Activated naive CD8-positive, alpha-beta T cell treated with anti-CD3 and anti-CD28 coated beads for 36 hours (primary cell): ENCODE results near the gene UHRF2. TPM values are rescaled to one million over a fixed set of nuclear protein-coding genes. Genes with fewer than 3 reads are reported as not detected.
"Not testable (repeated sequence)": the region's sequence is repeated elsewhere in the genome, so short reads cannot be mapped to it uniquely, and the experiment has no call there.

Source experiments
- DNase-seq: peaks from one replicate; pipeline ENCODE4 v3.0.0; 2021
- H3K27ac Mint-ChIP-seq: one replicate; pipeline ENCODE4 v1.8.0; 2022; ENCODE audit warnings: mild to moderate bottlenecking, moderate library complexity, mixed read lengths
- H3K27me3 Mint-ChIP-seq: one replicate; pipeline ENCODE4 v1.8.0; 2022; ENCODE audit warnings: mild to moderate bottlenecking, mixed read lengths
- H3K36me3 Mint-ChIP-seq: one replicate; pipeline ENCODE4 v1.8.0; 2021; ENCODE audit warnings: mild to moderate bottlenecking, mixed read lengths
- H3K4me1 Mint-ChIP-seq: one replicate; pipeline ENCODE4 v1.8.0; 2021; ENCODE audit warnings: mixed read lengths
- H3K4me3 Mint-ChIP-seq: one replicate; pipeline ENCODE4 v1.8.0; 2022; ENCODE audit warnings: mild to moderate bottlenecking, moderate library complexity, mixed read lengths
- H3K9me3 Mint-ChIP-seq: one replicate; pipeline ENCODE4 v1.8.0; 2022; ENCODE audit warnings: mixed read lengths
- total RNA-seq, 2 experiments: library from RNA; stranded (reverse); gene quantifications; one replicate each; pipeline ENCODE4 v1.2.3, GENCODE V29; 2021

Gene UHRF2
- total RNA-seq = 10 to 100 TPM; 42.3 to 44.3 TPM

- Mint-ChIP-seq H3K4me3 (peak within 1 kb of the TSS; percentile 90), H3K9me3 (peaks cover 2% of the 10 kb centered on the region), H3K4me1 (peaks cover 27% of the 10 kb centered on the region), H3K27me3 (peaks cover 6% of the 10 kb centered on the region), H3K27ac (peak within 1 kb of the TSS; percentile 94), H3K36me3 (peaks cover 28% of the 10 kb centered on the region)
- peak; percentile 98 for DNase-seq
Observed at GRCh38 chr9:6412487-6413364, at the start of gene UHRF2. Gene UHRF2, plus strand, starts transcription at chr9:6413199. Its CDS starts 292 bp downstream, at chr9:6413491.

- peaks cover 1% of the 10 kb centered on the region for H3K36me3 Mint-ChIP-seq
- DNase-seq = no peak
- no peak overlapping the region for H3K27ac Mint-ChIP-seq
- H3K27me3 Mint-ChIP-seq = no peaks in the 10 kb centered on the region
- H3K4me1 Mint-ChIP-seq = no peaks in the 10 kb centered on the region
- H3K4me3 Mint-ChIP-seq = no peak overlapping the region
- H3K9me3 Mint-ChIP-seq = peaks cover 8% of the 10 kb centered on the region
Observed at GRCh38 chr9:6367128-6367890, 45.7 kb upstream of the UHRF2 start.

GRCh38 chr9:6368831-6369230 lies 44.2 kb upstream of the UHRF2 start:
- no peak for DNase-seq
- Mint-ChIP-seq H3K4me1 (no peaks in the 10 kb centered on the region), H3K9me3 (peaks cover 9% of the 10 kb centered on the region), H3K27ac (no peak overlapping the region), H3K36me3 (peaks cover 1% of the 10 kb centered on the region), H3K27me3 (no peaks in the 10 kb centered on the region), H3K4me3 (no peak overlapping the region)

GRCh38 chr9:6381477-6382012 lies 31.5 kb upstream of the UHRF2 start:
- not testable (repeated sequence) for H3K27ac Mint-ChIP-seq, H3K36me3 Mint-ChIP-seq, H3K4me3 Mint-ChIP-seq, H3K4me1 Mint-ChIP-seq, DNase-seq, H3K27me3 Mint-ChIP-seq, H3K9me3 Mint-ChIP-seq

- Mint-ChIP-seq H3K27ac (no peak overlapping the region), H3K4me3 (no peak overlapping the region), H3K4me1 (no peaks in the 10 kb centered on the region), H3K36me3 (no peaks in the 10 kb centered on the region), H3K9me3 (no peaks in the 10 kb centered on the region), H3K27me3 (no peaks in the 10 kb centered on the region)
- no peak for DNase-seq
Observed at GRCh38 chr9:6382681-6383080, 30.3 kb upstream of the UHRF2 start.

- no peak for DNase-seq
- Mint-ChIP-seq H3K4me3 (no peak overlapping the region), H3K9me3 (no peaks in the 10 kb centered on the region), H3K36me3 (no peaks in the 10 kb centered on the region), H3K27me3 (no peaks in the 10 kb centered on the region), H3K4me1 (no peaks in the 10 kb centered on the region), H3K27ac (no peak overlapping the region)
Observed at GRCh38 chr9:6383551-6384225, 29.3 kb upstream of the UHRF2 start.

GRCh38 chr9:6384732-6385131 lies 28.3 kb upstream of the UHRF2 start:
- H3K4me3 Mint-ChIP-seq = no peak overlapping the region
- H3K27ac Mint-ChIP-seq = no peak overlapping the region
- no peaks in the 10 kb centered on the region for H3K36me3 Mint-ChIP-seq
- no peak for DNase-seq
- H3K9me3 Mint-ChIP-seq = no peaks in the 10 kb centered on the region
- H3K4me1 Mint-ChIP-seq = no peaks in the 10 kb centered on the region
- no peaks in the 10 kb centered on the region for H3K27me3 Mint-ChIP-seq

- Mint-ChIP-seq H3K4me3 (no peak overlapping the region), H3K4me1 (no peaks in the 10 kb centered on the region), H3K36me3 (no peaks in the 10 kb centered on the region), H3K27me3 (no peaks in the 10 kb centered on the region), H3K27ac (no peak overlapping the region), H3K9me3 (no peaks in the 10 kb centered on the region)
- DNase-seq = no peak
Observed at GRCh38 chr9:6399071-6399470, 13.9 kb upstream of the UHRF2 start.

- Mint-ChIP-seq H3K27me3 (peaks cover 6% of the 10 kb centered on the region), H3K36me3 (no peaks in the 10 kb centered on the region), H3K4me1 (no peaks in the 10 kb centered on the region), H3K4me3 (no peak overlapping the region), H3K27ac (no peak overlapping the region), H3K9me3 (no peaks in the 10 kb centered on the region)
- no peak for DNase-seq
Observed at GRCh38 chr9:6405371-6405770, 7.6 kb upstream of the UHRF2 start.

- H3K27ac Mint-ChIP-seq = no peak overlapping the region
- no peak overlapping the region for H3K4me3 Mint-ChIP-seq
- peaks cover 2% of the 10 kb centered on the region for H3K9me3 Mint-ChIP-seq
- H3K27me3 Mint-ChIP-seq = peaks cover 6% of the 10 kb centered on the region
- peaks cover 4% of the 10 kb centered on the region for H3K4me1 Mint-ChIP-seq
- DNase-seq = no peak
- H3K36me3 Mint-ChIP-seq = no peaks in the 10 kb centered on the region
Observed at GRCh38 chr9:6407778-6408177, 5.2 kb upstream of the UHRF2 start.

GRCh38 chr9:6408320-6408719 lies 4.7 kb upstream of the UHRF2 start:
- Mint-ChIP-seq H3K9me3 (peaks cover 2% of the 10 kb centered on the region), H3K4me1 (peaks cover 4% of the 10 kb centered on the region), H3K27ac (no peak overlapping the region), H3K36me3 (no peaks in the 10 kb centered on the region), H3K27me3 (peaks cover 6% of the 10 kb centered on the region), H3K4me3 (no peak overlapping the region)
- no peak for DNase-seq

GRCh38 chr9:6409811-6410210 lies 3.2 kb upstream of the UHRF2 start:
- Mint-ChIP-seq H3K9me3 (peaks cover 2% of the 10 kb centered on the region), H3K27me3 (peaks cover 6% of the 10 kb centered on the region), H3K4me1 (peaks cover 5% of the 10 kb centered on the region), H3K27ac (no peak overlapping the region), H3K36me3 (peaks cover 7% of the 10 kb centered on the region), H3K4me3 (no peak overlapping the region)
- DNase-seq = no peak

GRCh38 chr9:6410633-6411032 lies 2.4 kb upstream of the UHRF2 start:
- no peak for DNase-seq
- H3K36me3 Mint-ChIP-seq = peaks cover 15% of the 10 kb centered on the region
- H3K27me3 Mint-ChIP-seq = peaks cover 6% of the 10 kb centered on the region
- no peak overlapping the region for H3K4me3 Mint-ChIP-seq
- H3K4me1 Mint-ChIP-seq = peaks cover 13% of the 10 kb centered on the region
- H3K9me3 Mint-ChIP-seq = peaks cover 2% of the 10 kb centered on the region
- no peak overlapping the region for H3K27ac Mint-ChIP-seq

- peak; percentile 47 for DNase-seq
- H3K36me3 Mint-ChIP-seq = peaks cover 31% of the 10 kb centered on the region
- peak overlapping the region; percentile 79 for H3K27ac Mint-ChIP-seq
- H3K4me1 Mint-ChIP-seq = peaks cover 36% of the 10 kb centered on the region
- peaks cover 6% of the 10 kb centered on the region for H3K27me3 Mint-ChIP-seq
- peak overlapping the region; percentile 90 for H3K4me3 Mint-ChIP-seq
- peaks cover 2% of the 10 kb centered on the region for H3K9me3 Mint-ChIP-seq
Observed at GRCh38 chr9:6413365-6414246, 607 bp downstream of the UHRF2 start.
